IPS-18c (cell line): ENCODE results near the gene ANO3.

ENCODE experiments used
- H3K4me3 ChIP-seq: 2 replicates; pipeline ENCODE4 v1.7.0; 2013; ENCODE audit warnings: low read depth, mild to moderate bottlenecking, low read length, moderate library complexity; ENCODE audit not compliant: insufficient read depth
- H3K9me3 ChIP-seq: one replicate; pipeline ENCODE4 v1.6.1; 2013; ENCODE audit warnings: mild to moderate bottlenecking, low read length, moderate library complexity; ENCODE audit not compliant: control insufficient read depth, insufficient read depth

ANO3 gene

GRCh38 chr11:26335903-26336302 is 4.0 kb downstream of the ANO3 start:
- Histone ChIP-seq H3K9me3 (no peaks in the 10 kb centered on the region), H3K4me3 (no peak overlapping the region)

- Histone ChIP-seq H3K4me3 (no peak overlapping the region), H3K9me3 (no peaks in the 10 kb centered on the region)
These were observed 12.7 kb downstream of the ANO3 start for GRCh38 chr11:26344647-26345046.

GRCh38 chr11:26348776-26349175 is 16.8 kb downstream of the ANO3 start:
- H3K9me3 ChIP-seq: no peaks in the 10 kb centered on the region
- H3K4me3 ChIP-seq: no peak overlapping the region

DNA sequence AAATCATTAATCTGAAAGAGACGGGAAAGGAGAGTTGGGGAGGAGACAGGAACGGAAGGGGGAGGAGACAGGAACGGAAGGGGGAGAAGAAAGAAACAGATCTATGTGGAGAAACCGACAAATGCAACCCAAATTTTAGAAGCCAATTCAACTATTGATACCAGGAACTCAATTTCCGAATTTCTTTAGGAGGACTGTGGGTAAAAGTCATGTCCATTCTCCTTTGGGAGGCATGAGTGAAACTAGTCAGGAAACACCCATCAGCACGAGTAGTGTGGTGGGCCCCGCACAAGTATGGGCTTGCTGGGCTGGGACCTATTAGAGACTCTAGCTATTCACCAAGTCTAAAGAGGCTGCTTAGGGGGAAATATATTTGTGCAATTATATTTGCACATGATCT is 18.1 kb downstream of the ANO3 start:
- Histone ChIP-seq H3K4me3 (no peak overlapping the region), H3K9me3 (no peaks in the 10 kb centered on the region)

DNA sequence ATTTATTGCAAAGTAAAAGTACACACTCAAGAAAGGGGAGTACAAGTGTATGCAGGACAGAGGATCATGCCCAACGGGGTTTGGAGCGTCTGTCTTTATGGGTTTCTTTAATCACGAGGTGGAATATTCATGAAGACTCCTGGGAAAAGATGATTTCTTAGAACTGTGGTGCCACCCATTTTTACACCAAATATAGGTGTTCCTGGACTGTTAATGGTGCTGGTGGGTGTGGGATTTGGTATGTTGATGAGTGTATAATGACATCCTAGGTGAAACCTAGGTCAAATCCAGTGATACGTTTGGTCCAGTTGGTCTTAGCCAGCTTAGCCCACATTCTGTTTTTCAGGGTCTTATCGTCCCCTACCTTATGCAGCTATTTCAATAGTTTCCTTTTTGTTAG is 21.1 kb downstream of the ANO3 start:
- Histone ChIP-seq H3K4me3 (no peak overlapping the region), H3K9me3 (no peaks in the 10 kb centered on the region)

DNA sequence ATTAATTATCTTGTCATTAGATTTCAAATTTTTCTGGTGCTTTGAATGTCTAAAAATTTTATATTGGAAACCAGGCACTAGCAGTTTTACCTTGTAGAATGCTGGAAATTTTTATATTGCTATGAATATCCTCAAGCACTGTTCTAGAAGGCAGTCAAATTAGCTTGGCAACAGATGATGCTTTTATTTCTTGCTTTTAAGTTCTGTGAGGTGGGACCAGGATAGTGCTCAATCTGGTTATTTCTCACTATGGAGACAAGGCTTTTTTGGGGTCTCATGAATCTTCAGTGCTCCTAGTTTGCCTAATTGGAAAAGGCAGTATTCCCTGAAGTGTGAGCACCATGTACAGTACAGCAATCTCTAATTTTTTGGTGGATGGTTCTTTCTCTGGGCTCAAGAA is 27.1 kb downstream of the ANO3 start:
- Histone ChIP-seq H3K9me3 (no peaks in the 10 kb centered on the region), H3K4me3 (no peak overlapping the region)

DNA sequence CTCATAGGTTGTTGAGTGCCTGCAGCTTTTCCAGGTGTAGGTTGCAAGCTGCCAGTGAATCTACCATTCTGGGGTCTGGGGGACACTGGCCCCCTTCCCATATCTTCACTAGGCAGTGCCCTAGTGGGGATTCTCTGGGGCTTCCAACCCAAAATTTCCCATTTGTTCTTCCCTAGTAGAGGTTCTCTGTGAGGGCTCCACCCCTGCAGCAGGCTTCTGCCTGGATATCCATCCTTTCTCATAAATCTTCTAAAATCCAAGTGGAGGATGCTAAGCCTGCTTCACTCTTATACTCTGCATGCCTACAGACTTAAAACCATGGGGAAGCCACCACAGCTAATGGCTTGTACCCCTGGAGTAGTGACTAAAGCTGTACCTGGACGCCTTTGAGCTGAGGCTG is 33.4 kb downstream of the ANO3 start:
- Histone ChIP-seq H3K9me3 (no peaks in the 10 kb centered on the region), H3K4me3 (no peak overlapping the region)

- no peak overlapping the region for H3K4me3 ChIP-seq
- H3K9me3 ChIP-seq: no peaks in the 10 kb centered on the region
These were observed 45.7 kb downstream of the ANO3 start for GRCh38 chr11:26377619-26378018.

DNA sequence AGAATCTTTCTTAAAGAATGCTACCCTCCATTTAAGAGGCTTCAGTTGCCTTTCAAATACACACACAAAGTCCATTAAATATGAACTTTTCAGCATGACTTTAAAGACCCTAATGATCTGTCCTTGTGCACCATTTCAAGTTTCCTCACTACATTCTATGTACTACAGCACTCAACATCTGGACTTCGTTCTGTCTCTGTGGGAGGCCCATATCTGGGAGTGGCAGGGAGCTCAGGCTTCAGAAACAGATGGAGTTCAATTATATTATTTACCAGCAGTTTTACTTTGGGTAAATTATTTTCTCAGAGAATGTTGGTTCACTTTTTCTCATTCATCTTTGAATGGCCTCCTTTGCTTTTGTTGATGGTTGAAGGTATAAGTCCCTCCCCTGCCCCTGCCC is 67.4 kb downstream of the ANO3 start:
- no peak overlapping the region for H3K4me3 ChIP-seq
- H3K9me3 ChIP-seq: no peaks in the 10 kb centered on the region

- Histone ChIP-seq H3K4me3 (no peak overlapping the region), H3K9me3 (no peaks in the 10 kb centered on the region)
These were observed 78.9 kb downstream of the ANO3 start for GRCh38 chr11:26410706-26411366.

GRCh38 chr11:26412955-26413354 is 81.0 kb downstream of the ANO3 start:
- Histone ChIP-seq H3K4me3 (no peak overlapping the region), H3K9me3 (no peaks in the 10 kb centered on the region)

DNA sequence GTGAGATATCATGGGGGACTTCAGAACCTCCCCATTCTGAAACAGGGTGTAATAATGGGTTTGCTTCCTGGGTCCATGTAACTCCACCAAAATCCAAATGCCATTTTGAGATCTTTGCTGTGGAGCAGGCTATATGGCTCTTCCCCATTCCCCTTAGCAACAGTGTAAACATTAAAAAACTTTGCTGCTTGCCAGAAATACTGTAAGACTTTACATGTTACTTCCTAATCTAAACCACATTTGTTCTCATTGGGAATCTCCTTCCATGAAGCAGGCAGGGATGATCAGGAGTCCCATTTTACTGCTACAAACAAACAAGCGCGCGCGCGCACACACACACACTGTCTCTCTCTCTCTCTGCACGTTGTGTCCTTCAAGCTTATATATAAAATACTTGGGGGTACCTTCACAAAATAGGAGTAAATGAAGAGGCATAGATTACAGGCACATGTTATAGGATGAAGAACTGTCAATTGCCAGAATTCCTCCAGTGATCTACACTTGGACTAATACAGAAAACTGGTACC is 86.5 kb downstream of the ANO3 start:
- Histone ChIP-seq H3K4me3 (no peak overlapping the region), H3K9me3 (no peaks in the 10 kb centered on the region)

- H3K9me3 ChIP-seq: no peaks in the 10 kb centered on the region
These were observed 88.4 kb downstream of the ANO3 start for GRCh38 chr11:26420331-26420730.

GRCh38 chr11:26424255-26424654 is 92.3 kb downstream of the ANO3 start:
- H3K4me3 ChIP-seq: no peak overlapping the region
- H3K9me3 ChIP-seq: no peaks in the 10 kb centered on the region

More at GRCh38 chr11:26420331-26420730, 88.4 kb downstream of the ANO3 start:
- no peak overlapping the region for H3K4me3 ChIP-seq

GRCh38 chr11:26439854-26440253 is 107.9 kb downstream of the ANO3 start:
- Histone ChIP-seq H3K4me3 (no peak overlapping the region), H3K9me3 (no peaks in the 10 kb centered on the region)

- H3K4me3 ChIP-seq: no peak overlapping the region
- no peaks in the 10 kb centered on the region for H3K9me3 ChIP-seq
These were observed 110.2 kb downstream of the ANO3 start for GRCh38 chr11:26442131-26442530.

DNA sequence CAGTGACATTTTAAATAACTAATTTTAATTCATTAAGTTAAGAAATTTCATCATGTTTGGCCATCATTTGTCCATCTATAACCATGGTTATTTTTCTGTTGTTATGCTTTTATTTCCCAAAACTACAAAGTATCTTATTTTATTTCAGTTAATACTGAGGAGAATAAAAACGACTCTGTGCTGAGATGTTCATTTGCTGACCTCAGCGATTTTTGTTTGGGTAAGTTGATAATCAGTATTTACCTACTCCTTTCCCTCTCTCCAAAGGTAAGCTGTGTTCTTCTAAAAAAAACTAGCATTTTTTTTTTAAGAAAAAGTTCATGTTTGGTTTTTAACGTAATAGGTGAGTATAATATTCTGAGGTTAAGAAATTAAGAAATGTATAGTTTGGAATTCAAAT is 111.7 kb downstream of the ANO3 start:
- H3K4me3 ChIP-seq: no peak overlapping the region
- H3K9me3 ChIP-seq: no peaks in the 10 kb centered on the region

GRCh38 chr11:26457636-26458035 is 125.7 kb downstream of the ANO3 start:
- Histone ChIP-seq H3K4me3 (no peak overlapping the region), H3K9me3 (no peaks in the 10 kb centered on the region)

DNA sequence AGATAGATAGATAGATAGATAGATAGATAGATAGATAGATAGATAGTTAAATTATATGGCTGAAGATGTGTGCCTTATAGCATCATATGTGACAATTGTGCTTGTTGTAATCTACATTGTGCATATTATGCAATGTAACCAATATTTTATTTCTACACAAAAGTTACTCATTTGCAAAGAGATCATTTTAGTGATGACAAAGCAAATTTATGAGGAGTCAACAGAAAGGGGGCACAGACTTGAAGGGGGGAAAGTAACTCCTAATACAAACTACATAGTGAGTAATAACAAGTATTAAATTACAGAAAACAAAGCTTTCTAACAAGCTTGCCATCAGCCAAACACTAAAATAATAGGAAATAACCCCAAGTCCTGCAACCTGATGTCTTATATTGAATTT is 133.3 kb downstream of the ANO3 start:
- no peaks in the 10 kb centered on the region for H3K9me3 ChIP-seq
- no peak overlapping the region for H3K4me3 ChIP-seq
